Measurements from ENCODE around the gene MUS81.

The MUS81 gene

DNA sequence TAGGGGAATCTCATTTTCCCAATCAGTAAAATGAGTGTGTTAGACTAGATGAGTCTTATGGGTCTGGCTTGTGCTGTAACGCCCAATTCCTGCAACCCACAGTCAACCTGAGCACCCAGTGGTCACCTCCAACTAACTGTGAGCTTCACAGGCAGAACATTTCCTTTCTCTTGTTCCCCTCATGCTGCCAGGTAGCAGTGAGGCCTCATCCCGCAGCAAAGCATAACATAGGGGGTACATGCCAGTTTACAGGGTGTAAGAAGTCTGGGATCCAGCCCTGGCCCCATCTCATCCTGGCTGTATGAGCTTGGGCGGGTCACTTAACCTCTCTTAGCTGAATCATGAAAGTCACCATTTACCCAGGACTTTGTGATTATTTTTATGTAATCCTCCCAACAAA, 8.7 kb downstream of the MUS81 start:
- Histone ChIP-seq H3K36me3 (ENCODE audit: control insufficient read depth, low read length) (peaks cover 30% of the 10 kb centered on the region), H4K20me1 (ENCODE audit: control insufficient read depth, insufficient read depth, low read depth, low read length) (no peaks in the 10 kb centered on the region; the same call in 1 of the 2 replicates), H3K4me2 (ENCODE audit: low read length) (no peak overlapping the region), H3K9me3 (ENCODE audit: control insufficient read depth, insufficient read depth, low read length) (no peaks in the 10 kb centered on the region), H3K27ac (ENCODE audit: low read depth, low read length) (no peak overlapping the region), H3K27me3 (ENCODE audit: control insufficient read depth, low read length) (peaks cover 20% of the 10 kb centered on the region), H3K79me2 (ENCODE audit: control insufficient read depth, low read length) (no peaks in the 10 kb centered on the region), H3F3A (ENCODE audit: control insufficient read depth, insufficient read depth) (peaks cover 12% of the 10 kb centered on the region; the same call in 1 of the 2 replicates), H3K4me1 (ENCODE audit: control insufficient read depth, low read length) (peaks cover 33% of the 10 kb centered on the region), H3K9me2 (replicated peaks; ENCODE audit: control insufficient read depth, low read length) (no peaks in the 10 kb centered on the region), H3K4me3 (ENCODE audit: low read length) (no peak overlapping the region)
- no peak for TF ChIP-seq EZH2phosphoT487 (IDR thresholded peaks at IDR 0.05; ENCODE audit: borderline replicate concordance, low read length)
- TF ChIP-seq, protein P1, sequence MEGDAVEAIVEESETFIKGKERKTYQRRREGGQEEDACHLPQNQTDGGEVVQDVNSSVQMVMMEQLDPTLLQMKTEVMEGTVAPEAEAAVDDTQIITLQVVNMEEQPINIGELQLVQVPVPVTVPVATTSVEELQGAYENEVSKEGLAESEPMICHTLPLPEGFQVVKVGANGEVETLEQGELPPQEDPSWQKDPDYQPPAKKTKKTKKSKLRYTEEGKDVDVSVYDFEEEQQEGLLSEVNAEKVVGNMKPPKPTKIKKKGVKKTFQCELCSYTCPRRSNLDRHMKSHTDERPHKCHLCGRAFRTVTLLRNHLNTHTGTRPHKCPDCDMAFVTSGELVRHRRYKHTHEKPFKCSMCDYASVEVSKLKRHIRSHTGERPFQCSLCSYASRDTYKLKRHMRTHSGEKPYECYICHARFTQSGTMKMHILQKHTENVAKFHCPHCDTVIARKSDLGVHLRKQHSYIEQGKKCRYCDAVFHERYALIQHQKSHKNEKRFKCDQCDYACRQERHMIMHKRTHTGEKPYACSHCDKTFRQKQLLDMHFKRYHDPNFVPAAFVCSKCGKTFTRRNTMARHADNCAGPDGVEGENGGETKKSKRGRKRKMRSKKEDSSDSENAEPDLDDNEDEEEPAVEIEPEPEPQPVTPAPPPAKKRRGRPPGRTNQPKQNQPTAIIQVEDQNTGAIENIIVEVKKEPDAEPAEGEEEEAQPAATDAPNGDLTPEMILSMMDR (IDR thresholded peaks at IDR 0.05; ENCODE audit: low read depth, low read length, poor library complexity, severe bottlenecking) = no peak

DNA sequence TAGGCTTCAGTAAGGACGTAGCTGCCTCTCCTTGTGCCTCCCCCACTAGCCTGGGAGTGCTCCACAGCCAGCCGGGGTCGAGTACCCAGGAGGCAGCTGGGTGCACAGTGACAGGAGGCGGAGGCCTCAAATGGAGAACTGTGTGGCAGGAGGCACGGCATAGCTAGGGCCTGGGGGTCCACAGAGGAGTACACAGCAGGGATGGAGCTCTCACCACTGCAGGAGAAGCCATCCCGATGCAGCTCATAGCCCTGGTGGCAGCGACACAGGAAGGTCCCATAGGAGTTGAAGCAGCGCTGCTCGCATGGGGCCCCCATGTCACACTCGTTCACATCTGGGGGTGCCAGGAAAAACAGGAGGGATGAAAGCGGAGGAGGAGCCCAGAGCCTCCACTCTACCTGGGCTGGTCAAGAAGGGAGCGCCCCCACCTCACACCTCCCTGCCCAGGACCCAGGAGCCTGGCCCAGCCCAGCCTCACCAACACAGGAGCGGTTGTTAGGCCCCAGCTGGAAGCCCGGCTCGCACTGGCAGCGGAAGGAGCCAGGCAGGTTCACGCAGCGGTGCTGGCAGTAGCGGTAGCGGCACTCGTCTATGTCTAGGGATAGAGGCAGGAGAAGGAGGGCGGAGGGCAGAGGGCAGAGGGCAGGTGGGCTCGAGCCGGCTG, 9.5 kb downstream of the MUS81 start:
- Histone ChIP-seq H4K20me1 (ENCODE audit: control insufficient read depth, insufficient read depth, low read depth, low read length) (no peaks in the 10 kb centered on the region; the same call in 1 of the 2 replicates), H3K4me1 (ENCODE audit: control insufficient read depth, low read length) (peaks cover 37% of the 10 kb centered on the region), H3K27ac (ENCODE audit: low read depth, low read length) (no peak overlapping the region), H3K27me3 (ENCODE audit: control insufficient read depth, low read length) (peaks cover 20% of the 10 kb centered on the region), H3K36me3 (ENCODE audit: control insufficient read depth, low read length) (peaks cover 22% of the 10 kb centered on the region), H3K9me2 (replicated peaks; ENCODE audit: control insufficient read depth, low read length) (no peaks in the 10 kb centered on the region), H3F3A (ENCODE audit: control insufficient read depth, insufficient read depth) (peaks cover 12% of the 10 kb centered on the region; the same call in 1 of the 2 replicates), H3K4me3 (ENCODE audit: low read length) (no peak overlapping the region), H3K79me2 (ENCODE audit: control insufficient read depth, low read length) (no peaks in the 10 kb centered on the region), H3K9me3 (ENCODE audit: control insufficient read depth, insufficient read depth, low read length) (no peaks in the 10 kb centered on the region), H3K4me2 (ENCODE audit: low read length) (no peak overlapping the region)
- TF ChIP-seq, protein P1 (IDR thresholded peaks at IDR 0.05; ENCODE audit: low read depth, low read length, poor library complexity, severe bottlenecking) = no peak
- no peak for TF ChIP-seq EZH2phosphoT487 (IDR thresholded peaks at IDR 0.05; ENCODE audit: borderline replicate concordance, low read length)

DNA sequence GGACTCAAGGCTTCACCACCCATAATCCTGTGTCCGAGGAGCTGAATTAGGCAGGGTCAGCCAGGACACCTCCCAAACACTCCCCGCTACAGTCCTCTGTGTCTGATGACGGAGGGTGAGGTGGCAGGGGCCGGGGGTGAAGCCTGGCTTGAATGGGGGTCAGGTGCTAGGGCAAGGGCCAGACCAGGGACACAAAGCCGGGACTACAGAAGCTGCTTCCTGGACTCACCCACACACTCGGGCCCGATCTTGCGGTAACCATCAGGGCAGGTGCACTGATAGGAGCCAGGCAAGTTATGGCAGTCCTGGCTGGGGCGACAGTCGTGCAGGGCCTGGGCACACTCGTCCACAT, 10.1 kb downstream of the MUS81 start:
- Histone ChIP-seq H3K4me1 (ENCODE audit: control insufficient read depth, low read length) (peaks cover 37% of the 10 kb centered on the region), H3F3A (ENCODE audit: control insufficient read depth, insufficient read depth) (peaks cover 12% of the 10 kb centered on the region; the same call in 1 of the 2 replicates), H4K20me1 (ENCODE audit: control insufficient read depth, insufficient read depth, low read depth, low read length) (no peaks in the 10 kb centered on the region; the same call in 1 of the 2 replicates), H3K27me3 (ENCODE audit: control insufficient read depth, low read length) (peaks cover 20% of the 10 kb centered on the region), H3K9me3 (ENCODE audit: control insufficient read depth, insufficient read depth, low read length) (no peaks in the 10 kb centered on the region), H3K27ac (ENCODE audit: low read depth, low read length) (no peak overlapping the region), H3K36me3 (ENCODE audit: control insufficient read depth, low read length) (peaks cover 17% of the 10 kb centered on the region), H3K9me2 (replicated peaks; ENCODE audit: control insufficient read depth, low read length) (no peaks in the 10 kb centered on the region), H3K4me2 (ENCODE audit: low read length) (peak overlapping the region; percentile 29; the same call in 1 of the 2 replicates), H3K4me3 (ENCODE audit: low read length) (no peak overlapping the region), H3K79me2 (ENCODE audit: control insufficient read depth, low read length) (no peaks in the 10 kb centered on the region)
- TF ChIP-seq EZH2phosphoT487 (IDR thresholded peaks at IDR 0.05; ENCODE audit: borderline replicate concordance, low read length) = no peak
- TF ChIP-seq, protein P1 (IDR thresholded peaks at IDR 0.05; ENCODE audit: low read depth, low read length, poor library complexity, severe bottlenecking) = no peak

All from DOHH2 (cell line).